K562 (cell line): ENCODE data around the gene TSSK2. TPM values are rescaled to one million over a fixed set of nuclear protein-coding genes. Genes with fewer than 3 reads are reported as not detected.
A peak's percentile ranks its signal among the peaks of the same experiment; 100 is the strongest.

Source experiments
- CBX3 ChIP-seq, 2 experiments: IDR thresholded peaks; 1 replicate in 1 of 2; 2 replicates in 1 of 2; pipeline ENCODE4 v1.6.1; 2012; ENCODE audit warnings: inconsistent platforms in 2 of 2, low read length in 2 of 2, borderline replicate concordance in 1 of 2, control low read depth in 1 of 2
- CTBP1 ChIP-seq: fragments of 450-650 bp; IDR thresholded peaks from 2 replicates; pipeline ENCODE4 v1.6.1; 2016; ENCODE audit warnings: borderline replicate concordance
- ELK3 ChIP-seq: fragments of 450-650 bp; formaldehyde crosslinking; IDR thresholded peaks from 2 replicates; pipeline ENCODE4 v1.4.0; 2020; ENCODE audit warnings: mild to moderate bottlenecking
- EZH2 ChIP-seq: IDR thresholded peaks from 2 replicates; pipeline ENCODE4 v1.6.1; 2012; ENCODE audit warnings: low read depth, mild to moderate bottlenecking, inconsistent platforms, low read length, borderline replicate concordance
- HNRNPLL ChIP-seq: fragments of 200-400 bp; formaldehyde crosslinking; IDR thresholded peaks from 2 replicates; pipeline ENCODE4 v1.6.1; 2017; ENCODE audit warnings: low read length, low read depth, mild to moderate bottlenecking; ENCODE audit not compliant: poor library complexity, severe bottlenecking
- MTF1 ChIP-seq: fragments of 250-450 bp; sonication (Bioruptor Pico); IDR thresholded peaks from 2 replicates; pipeline ENCODE4 v1.9.0; 2021; ENCODE audit warnings: moderate library complexity, mild to moderate bottlenecking, inconsistent platforms, borderline replicate concordance
- NCOR1 ChIP-seq: fragments of 450-650 bp; IDR thresholded peaks from 2 replicates; pipeline ENCODE4 v1.6.1; 2016; ENCODE audit warnings: mild to moderate bottlenecking, moderate library complexity
- NR2C2 ChIP-seq, 2 experiments: fragments of 200-800 bp in 1 of 2; sonication (Bioruptor generic) in 1 of 2; sonication (generic) in 1 of 2; formaldehyde crosslinking in 1 of 2; IDR thresholded peaks; 2 replicates each; pipeline versions ENCODE4 v1.6.1 to v1.8.0; 2016 to 2022; ENCODE audit warnings: mild to moderate bottlenecking in 1 of 2, missing compliant biosample characterization in 1 of 2, missing genetic modification characterization in 1 of 2, missing genetic modification reagents in 1 of 2
- PHF20 ChIP-seq: fragments of 450-650 bp; IDR thresholded peaks from 2 replicates; pipeline ENCODE4 v1.6.1; 2018; ENCODE audit not compliant: partially characterized antibody
- RBM17 ChIP-seq: fragments of 200-400 bp; formaldehyde crosslinking; IDR thresholded peaks from 2 replicates; pipeline ENCODE4 v1.6.1; 2017; ENCODE audit warnings: low read depth, mild to moderate bottlenecking, low read length, borderline replicate concordance
- YBX1 ChIP-seq: fragments of 450-650 bp; IDR thresholded peaks from 2 replicates; pipeline ENCODE4 v1.7.1; 2016; ENCODE audit warnings: mild to moderate bottlenecking
- ZFP91 ChIP-seq: sonication (generic); formaldehyde crosslinking; IDR thresholded peaks from 2 replicates; pipeline ENCODE4 v1.8.0; 2022; ENCODE audit warnings: mild to moderate bottlenecking, missing genetic modification reagents
- ZKSCAN1 ChIP-seq: fragments of 150-350 bp; IDR thresholded peaks from 2 replicates; pipeline ENCODE4 v1.6.1; 2016; ENCODE audit warnings: low read depth, low read length
- ZNF354B ChIP-seq: fragments of 250-450 bp; sonication (Bioruptor Pico); IDR thresholded peaks from 2 replicates; pipeline ENCODE4 v1.4.0; 2020
- polyA plus RNA-seq, 8 experiments: library from polyadenylated mRNA; depleted of rRNA in 4 of 8; stranded (reverse) in 5 of 8; unstranded in 3 of 8; fragments of >200 nt; fragmentation: Nextera tagmentation in 2 of 8; fragmentation: Illumina TruSeq in 1 of 8; extraction: Ambion mirVana in 2 of 8; extraction: Trizol in 1 of 8; gene quantifications; 2 replicates each; pipeline versions ENCODE4 v1.2.1 to v1.2.3, GENCODE V29; 2011 to 2014; ENCODE audit warnings: inconsistent platforms in 1 of 8, missing spikeins in 1 of 8
- total RNA-seq, 7 experiments: library from RNA; depleted of rRNA in 6 of 7; stranded (reverse); fragments of >200 nt in 6 of 7; fragmentation: Illumina TruSeq in 2 of 7; extraction: Trizol in 2 of 7; gene quantifications; 2 replicates each; pipeline versions ENCODE4 v1.2.1 to v1.2.3, GENCODE V29; 2011 to 2021; ENCODE audit warnings: low replicate concordance in 1 of 7
- TF ChIP-seq, protein P1 (sequence below): sonication (generic); formaldehyde crosslinking; IDR thresholded peaks from 2 replicates; pipeline ENCODE4 v1.8.1; 2023; ENCODE audit warnings: missing genetic modification reagents, mild to moderate bottlenecking, borderline replicate concordance

TSSK2 gene
- total and polyA plus RNA-seq, 9 of the 15 experiments (the other 6 are each of a cell fraction or from before 2014, with no cell fraction given), result 0.04 TPM; not detected in 8

DNA sequence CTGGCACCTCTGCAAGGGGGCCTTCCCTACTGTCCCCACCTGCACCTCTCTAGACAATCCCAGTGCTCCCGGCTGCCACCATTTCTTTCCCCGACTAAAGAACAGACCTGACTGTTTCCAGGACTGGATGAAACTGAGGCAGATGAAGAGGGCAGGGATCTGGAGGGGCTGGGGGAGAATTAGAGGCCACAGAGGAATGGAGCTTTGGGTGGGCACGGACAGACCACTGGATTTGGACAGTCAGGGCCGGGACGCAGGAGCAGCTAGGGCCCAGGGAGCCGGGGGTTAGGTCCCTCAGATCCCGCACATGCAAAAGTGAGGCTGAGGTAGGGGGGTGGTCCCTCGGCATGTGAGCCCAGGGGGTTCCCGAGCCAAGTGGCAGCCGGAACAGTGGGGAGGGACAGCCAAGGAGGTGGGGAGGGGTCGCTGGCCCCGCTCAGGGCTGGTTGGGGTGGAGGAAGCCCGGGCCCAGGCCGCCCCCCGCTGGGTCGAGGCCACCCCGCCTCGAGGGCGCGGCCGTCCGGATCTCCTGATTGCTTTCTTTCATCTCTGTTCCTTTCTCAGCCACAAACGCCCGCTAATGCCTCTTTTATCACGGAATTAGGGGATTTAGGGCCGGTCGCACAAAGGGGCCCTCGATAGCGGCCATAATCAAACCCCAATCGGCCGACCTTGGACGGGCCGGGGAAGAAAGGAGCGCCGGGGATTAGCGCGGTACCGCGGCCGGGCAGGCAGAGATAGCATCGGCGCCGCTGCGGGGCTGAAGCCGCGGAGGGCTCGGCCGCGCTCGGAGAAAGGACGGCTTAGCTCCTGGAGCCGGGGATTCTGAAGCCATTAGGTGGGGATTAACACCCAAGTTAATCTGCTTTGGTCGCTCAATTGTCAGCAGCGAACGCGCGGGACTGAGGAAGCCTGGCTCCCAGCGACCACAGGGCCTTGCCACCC, 38.2 kb downstream of the TSSK2 start (continued):
- TF ChIP-seq RBM17 (no peak), PHF20 (no peak), HNRNPLL (peak; percentile 47), ZNF354B (CRISPR knock-in tag) (no peak), CBX3 (IDR thresholded peaks at IDR 0.05; ENCODE audit: borderline replicate concordance in 1 of 2, low read length in 2 of 2) (no peak), NR2C2 (CRISPR knock-in tag; IDR thresholded peaks at IDR 0.05) (no peak), NR2C2 (tag; IDR thresholded peaks at IDR 0.05) (no peak), CTBP1 (no peak), ZFP91 (no peak), MTF1 (CRISPR knock-in tag) (no peak), EZH2 (peak; percentile 19; the same call in 1 of the 2 replicates), ELK3 (CRISPR knock-in tag) (no peak), YBX1 (no peak), ZKSCAN1 (no peak), NCOR1 (no peak)
- TF ChIP-seq, protein P1, sequence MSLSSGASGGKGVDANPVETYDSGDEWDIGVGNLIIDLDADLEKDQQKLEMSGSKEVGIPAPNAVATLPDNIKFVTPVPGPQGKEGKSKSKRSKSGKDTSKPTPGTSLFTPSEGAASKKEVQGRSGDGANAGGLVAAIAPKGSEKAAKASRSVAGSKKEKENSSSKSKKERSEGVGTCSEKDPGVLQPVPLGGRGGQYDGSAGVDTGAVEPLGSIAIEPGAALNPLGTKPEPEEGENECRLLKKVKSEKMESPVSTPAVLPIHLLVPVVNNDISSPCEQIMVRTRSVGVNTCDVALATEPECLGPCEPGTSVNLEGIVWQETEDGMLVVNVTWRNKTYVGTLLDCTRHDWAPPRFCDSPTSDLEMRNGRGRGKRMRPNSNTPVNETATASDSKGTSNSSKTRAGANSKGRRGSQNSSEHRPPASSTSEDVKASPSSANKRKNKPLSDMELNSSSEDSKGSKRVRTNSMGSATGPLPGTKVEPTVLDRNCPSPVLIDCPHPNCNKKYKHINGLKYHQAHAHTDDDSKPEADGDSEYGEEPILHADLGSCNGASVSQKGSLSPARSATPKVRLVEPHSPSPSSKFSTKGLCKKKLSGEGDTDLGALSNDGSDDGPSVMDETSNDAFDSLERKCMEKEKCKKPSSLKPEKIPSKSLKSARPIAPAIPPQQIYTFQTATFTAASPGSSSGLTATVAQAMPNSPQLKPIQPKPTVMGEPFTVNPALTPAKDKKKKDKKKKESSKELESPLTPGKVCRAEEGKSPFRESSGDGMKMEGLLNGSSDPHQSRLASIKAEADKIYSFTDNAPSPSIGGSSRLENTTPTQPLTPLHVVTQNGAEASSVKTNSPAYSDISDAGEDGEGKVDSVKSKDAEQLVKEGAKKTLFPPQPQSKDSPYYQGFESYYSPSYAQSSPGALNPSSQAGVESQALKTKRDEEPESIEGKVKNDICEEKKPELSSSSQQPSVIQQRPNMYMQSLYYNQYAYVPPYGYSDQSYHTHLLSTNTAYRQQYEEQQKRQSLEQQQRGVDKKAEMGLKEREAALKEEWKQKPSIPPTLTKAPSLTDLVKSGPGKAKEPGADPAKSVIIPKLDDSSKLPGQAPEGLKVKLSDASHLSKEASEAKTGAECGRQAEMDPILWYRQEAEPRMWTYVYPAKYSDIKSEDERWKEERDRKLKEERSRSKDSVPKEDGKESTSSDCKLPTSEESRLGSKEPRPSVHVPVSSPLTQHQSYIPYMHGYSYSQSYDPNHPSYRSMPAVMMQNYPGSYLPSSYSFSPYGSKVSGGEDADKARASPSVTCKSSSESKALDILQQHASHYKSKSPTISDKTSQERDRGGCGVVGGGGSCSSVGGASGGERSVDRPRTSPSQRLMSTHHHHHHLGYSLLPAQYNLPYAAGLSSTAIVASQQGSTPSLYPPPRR (CRISPR knock-in tag), result no peak
